VCaP (cell line): ENCODE results near the gene PAPSS1.
A peak's percentile ranks its signal among the peaks of the same experiment; 100 is the strongest.
"Not testable (repeated sequence)": the region's sequence is repeated elsewhere in the genome, so short reads cannot be mapped to it uniquely, and the experiment has no call there.

Experiments
- H3K27ac ChIP-seq: fragments of 450-650 bp; 2 replicates; pipeline ENCODE4 v1.5.1; 2017
- TF ChIP-seq, protein P1 (sequence below): fragments of 450-650 bp; conservative IDR thresholded peaks from 2 replicates; pipeline ENCODE4 v1.5.1; 2017; ENCODE audit warnings: mild to moderate bottlenecking, moderate library complexity

PAPSS1 gene

GRCh38 chr4:107740381-107740780, 20.3 kb upstream of the PAPSS1 start:
- H3K27ac ChIP-seq: peak overlapping the region; percentile 41
- TF ChIP-seq, protein P1, sequence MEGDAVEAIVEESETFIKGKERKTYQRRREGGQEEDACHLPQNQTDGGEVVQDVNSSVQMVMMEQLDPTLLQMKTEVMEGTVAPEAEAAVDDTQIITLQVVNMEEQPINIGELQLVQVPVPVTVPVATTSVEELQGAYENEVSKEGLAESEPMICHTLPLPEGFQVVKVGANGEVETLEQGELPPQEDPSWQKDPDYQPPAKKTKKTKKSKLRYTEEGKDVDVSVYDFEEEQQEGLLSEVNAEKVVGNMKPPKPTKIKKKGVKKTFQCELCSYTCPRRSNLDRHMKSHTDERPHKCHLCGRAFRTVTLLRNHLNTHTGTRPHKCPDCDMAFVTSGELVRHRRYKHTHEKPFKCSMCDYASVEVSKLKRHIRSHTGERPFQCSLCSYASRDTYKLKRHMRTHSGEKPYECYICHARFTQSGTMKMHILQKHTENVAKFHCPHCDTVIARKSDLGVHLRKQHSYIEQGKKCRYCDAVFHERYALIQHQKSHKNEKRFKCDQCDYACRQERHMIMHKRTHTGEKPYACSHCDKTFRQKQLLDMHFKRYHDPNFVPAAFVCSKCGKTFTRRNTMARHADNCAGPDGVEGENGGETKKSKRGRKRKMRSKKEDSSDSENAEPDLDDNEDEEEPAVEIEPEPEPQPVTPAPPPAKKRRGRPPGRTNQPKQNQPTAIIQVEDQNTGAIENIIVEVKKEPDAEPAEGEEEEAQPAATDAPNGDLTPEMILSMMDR: peak; percentile 67

- no peak overlapping the region for H3K27ac ChIP-seq
- TF ChIP-seq, protein P1: no peak
Measured at GRCh38 chr4:107737450-107737849, 17.4 kb upstream of the PAPSS1 start.

DNA sequence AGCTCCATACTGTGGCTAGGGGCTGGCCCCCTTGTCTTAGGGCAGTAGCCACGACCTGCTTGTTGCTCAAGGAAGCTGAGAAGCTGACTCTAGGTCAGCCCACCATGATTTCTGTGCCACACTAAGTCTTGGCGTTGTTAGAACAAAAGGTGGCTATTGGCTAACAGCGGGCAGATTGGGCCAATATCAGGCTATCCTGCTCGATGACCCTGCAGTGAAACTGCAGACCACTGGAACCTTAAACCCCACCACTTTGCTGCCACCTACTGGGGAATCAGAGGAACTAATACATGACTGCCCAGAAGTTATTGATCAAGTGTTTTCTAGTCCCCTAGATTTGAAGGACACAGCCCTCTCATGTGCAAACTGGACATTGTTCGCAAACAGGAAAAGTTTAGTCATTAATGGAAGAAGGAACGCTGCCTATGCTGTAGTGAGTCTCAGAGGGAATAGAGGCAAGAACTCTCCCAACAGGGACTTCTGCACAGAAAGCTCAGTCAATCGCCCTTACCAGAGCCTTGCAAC, 17.0 kb upstream of the PAPSS1 start:
- H3K27ac ChIP-seq: no peak overlapping the region
- TF ChIP-seq, protein P1: peak; percentile 88

GRCh38 chr4:107736037-107736436, 16.0 kb upstream of the PAPSS1 start:
- TF ChIP-seq, protein P1: no peak
- no peak overlapping the region for H3K27ac ChIP-seq

- H3K27ac ChIP-seq: no peak overlapping the region
- TF ChIP-seq, protein P1: peak; percentile 40
Measured at GRCh38 chr4:107734120-107734519, 14.1 kb upstream of the PAPSS1 start.

- no peak overlapping the region for H3K27ac ChIP-seq
- TF ChIP-seq, protein P1: no peak
Measured at GRCh38 chr4:107733431-107733925, 13.4 kb upstream of the PAPSS1 start.

GRCh38 chr4:107729050-107729449, 9.0 kb upstream of the PAPSS1 start:
- H3K27ac ChIP-seq: not testable (repeated sequence)

DNA sequence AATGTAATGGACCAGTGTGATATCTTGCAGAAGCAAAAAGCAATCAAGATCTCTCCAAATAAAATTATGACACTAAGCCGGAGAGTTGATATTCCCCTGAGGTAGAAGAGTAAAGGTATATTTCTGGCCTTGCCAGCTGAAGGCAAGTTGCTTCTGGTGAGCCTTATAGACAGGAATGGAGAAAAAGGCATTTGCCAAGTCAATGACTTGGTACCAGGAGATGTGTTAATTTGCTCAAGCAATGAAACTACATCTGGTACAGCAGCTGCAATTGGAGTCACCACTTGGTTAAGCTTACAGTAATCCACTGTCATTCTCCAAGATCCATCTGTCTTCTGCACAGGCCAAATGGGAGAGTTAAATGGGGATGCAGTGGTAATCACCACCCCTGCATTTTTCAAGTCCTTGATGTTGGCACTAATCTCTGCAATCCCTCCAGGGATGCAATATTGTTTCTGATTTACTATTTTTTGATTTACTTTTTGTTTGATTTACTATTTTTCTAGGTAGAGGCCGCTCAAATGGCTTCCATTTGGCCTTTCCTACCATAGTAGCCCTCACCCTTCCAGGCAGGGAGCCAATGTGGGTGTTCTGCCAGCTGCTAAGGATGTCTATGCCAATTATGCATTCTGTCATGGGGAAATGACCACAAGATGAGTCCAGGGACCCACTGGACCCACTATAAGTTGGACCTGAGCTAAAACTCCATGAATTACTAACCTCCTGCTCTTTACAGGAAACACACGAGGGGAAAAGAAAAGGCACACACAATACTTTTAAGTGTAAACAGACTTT, 6.3 kb upstream of the PAPSS1 start:
- H3K27ac ChIP-seq: not testable (repeated sequence)
